Dermis blood vessel endothelial cell (primary cell): ENCODE measurements around the gene SDHA. TPM values are rescaled to one million over a fixed set of nuclear protein-coding genes. Genes with fewer than 3 reads are reported as not detected.
"Not testable (repeated sequence)": the region's sequence is repeated elsewhere in the genome, so short reads cannot be mapped to it uniquely, and the experiment has no call there.

Experiments used
- DNase-seq: peaks from one replicate; pipeline ENCODE4 v3.0.0; 2010
- total RNA-seq: library from RNA; depleted of rRNA; stranded (reverse); fragments of >200 nt; gene quantifications from 2 replicates; pipeline ENCODE4 v1.2.3, GENCODE V29; 2014

The SDHA gene
- total RNA-seq, 1 donor from 2014 or later = 123 TPM

DNA sequence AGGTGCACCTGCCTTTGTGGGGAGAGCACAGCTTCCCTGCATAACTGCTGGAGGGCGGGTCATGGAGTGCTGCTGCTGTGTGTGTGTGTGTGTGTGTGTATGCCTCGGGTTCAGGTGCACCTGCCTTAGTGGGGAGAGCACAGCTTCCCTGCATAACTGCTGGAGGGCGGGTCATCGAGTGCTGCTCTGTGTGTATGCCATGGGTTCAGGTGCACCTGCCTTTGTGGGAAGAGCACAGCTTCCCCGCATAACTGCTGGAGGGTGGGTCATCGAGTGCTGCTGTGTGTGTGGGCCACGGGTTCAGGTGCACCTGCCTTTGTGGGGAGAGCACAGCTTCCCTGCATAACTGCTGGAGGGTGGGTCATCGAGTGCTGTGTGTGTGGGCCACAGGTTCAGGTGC lies 84.3 kb downstream of the SDHA start:
- not testable (repeated sequence) for DNase-seq

DNA sequence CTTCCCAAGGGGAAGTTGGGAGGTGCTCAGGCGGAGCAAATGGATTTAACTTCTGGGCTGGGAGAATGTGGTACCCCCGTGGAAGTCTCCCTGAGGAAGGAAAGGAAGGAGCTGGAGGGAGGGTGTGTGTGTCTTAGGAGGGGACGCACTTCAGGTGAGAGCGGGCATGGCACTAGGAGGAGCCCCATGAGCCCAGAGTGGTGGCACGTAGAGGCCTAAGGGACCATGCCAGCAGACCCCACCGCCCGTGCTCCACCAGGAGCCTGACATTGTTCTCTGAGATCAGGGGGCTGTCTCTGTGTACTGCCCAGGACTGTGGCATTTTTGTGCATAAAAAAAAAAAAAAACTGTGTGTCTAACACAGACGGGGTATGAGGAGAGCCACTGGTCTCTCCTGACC lies 84.8 kb downstream of the SDHA start:
- no peak for DNase-seq

DNA sequence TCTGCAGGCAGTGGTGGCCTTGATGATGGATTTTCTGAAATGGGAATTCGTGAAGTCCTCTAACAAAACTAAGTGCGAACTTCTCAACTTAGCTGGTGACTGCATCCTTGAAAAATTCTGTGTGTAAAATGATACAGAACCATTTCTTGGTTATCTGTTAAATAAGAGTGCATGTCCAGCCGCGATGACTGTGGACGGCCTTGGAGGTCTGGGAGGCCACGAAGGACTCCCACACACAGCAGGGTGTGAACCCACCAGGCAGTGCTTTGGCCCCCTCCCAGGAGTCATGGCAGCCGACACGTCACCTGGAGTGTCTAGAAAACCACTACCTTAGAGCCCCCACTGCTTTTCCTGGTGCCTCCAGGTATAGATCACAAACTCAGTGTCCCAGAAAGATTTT lies 85.6 kb downstream of the SDHA start:
- not testable (repeated sequence) for DNase-seq

DNA sequence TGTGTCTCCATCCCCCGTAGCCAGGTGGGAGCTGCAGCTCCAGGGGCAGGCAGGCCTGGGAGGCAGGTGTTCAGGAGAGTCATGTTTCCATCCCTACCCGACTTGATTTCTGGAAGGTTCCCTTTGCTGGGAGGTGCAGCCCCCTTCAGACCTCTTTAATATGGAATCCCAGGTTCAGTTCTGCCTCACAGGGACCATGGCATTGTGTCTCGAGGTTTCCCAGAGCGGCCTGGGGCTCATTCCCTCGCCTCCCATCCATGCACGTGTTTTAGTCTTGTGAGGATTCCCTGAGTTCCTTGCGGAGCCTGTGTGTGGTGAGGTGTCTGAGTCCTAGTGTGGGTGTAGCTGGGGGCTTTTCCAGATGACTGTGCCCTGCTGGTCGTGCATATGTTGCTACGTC lies 86.9 kb downstream of the SDHA start:
- DNase-seq = no peak

DNA sequence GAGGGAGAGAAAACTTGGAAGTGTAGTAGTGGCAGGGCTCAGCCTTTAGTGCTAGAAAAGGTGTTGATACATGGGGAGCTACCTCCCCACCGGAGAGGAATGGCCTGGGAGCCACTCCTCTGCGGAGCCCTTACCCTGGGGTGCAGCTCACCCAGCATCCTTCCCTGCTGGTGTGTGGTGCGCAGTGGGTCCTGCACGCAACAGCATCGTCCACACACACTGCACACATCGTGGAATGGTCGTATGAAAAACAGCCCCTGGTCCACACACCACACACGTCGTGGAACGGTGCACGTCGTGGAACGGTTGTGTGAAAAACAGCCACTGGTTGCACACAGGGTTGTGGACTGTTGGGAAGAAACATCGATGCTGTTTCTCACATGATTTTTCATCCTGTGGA lies 87.3 kb downstream of the SDHA start:
- no peak for DNase-seq

DNA sequence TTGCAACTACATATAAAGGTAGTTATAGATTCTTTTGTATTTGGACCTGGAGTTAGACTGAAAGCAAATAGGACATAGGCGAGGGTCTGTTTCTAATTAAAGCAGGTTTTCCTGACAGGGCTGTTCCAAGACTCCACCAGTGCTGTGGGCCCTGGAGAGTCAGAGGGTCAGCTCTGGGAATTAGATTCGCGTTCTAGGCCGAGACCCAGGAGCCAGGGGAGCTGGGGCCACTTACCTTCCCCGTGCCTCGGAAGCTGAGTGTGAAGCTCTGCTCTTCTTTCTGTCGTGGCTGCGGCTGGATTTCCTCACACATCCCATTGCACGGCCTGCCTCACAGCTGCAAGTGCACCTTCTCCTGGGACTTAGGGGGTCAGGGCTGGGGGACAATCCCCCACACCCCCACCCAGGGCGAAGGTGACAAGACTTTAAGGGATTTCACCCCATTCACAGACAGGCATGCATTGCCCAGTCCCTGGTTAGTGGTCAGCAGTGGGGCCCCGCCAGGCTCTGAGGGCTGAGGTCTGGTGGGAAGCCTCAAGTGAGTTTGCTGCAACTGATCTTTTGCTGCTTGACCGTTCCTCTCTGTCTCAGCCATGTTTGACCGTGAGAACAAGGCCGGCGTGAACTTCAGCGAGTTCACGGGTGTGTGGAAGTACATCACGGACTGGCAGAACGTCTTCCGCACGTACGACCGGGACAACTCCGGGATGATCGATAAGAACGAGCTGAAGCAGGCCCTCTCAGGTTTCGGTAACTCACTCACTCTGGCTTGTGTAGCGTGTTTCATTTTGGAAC lies 88.1 kb downstream of the SDHA start:
- no peak for DNase-seq

Other genes starting within 250 kb of the SDHA start
- not detected in 2 replicates for gene PLEKHG4B, start 126.2 kb upstream of the SDHA start, total RNA-seq
- not detected in 2 replicates for gene LRRC14B, start 26.8 kb upstream of the SDHA start, total RNA-seq
- 5.6 and 6.7 TPM in 2 replicates for gene CCDC127, start 167 bp upstream of the SDHA start, total RNA-seq
- 98.2 and 131 TPM in 2 replicates for gene PDCD6, start 53.3 kb downstream of the SDHA start, total RNA-seq
- gene AHRR, start 103.4 kb downstream of the SDHA start, total RNA-seq = 7.4 and 13.4 TPM in 2 replicates
- 44.3 and 52.1 TPM in 2 replicates for gene EXOC3, start 224.9 kb downstream of the SDHA start, total RNA-seq